Cardiac septum (tissue), 1 donor: ENCODE data around the gene SLC35D1. TPM values are rescaled to one million over a fixed set of nuclear protein-coding genes. Genes with fewer than 3 reads are reported as not detected.

ENCODE experiments used
- total RNA-seq: library from RNA; stranded (reverse); fragmentation: NEBNext Ultra II Directional; extraction: Animal tissue kit (Norgen Biotek cat#: 25700); gene quantifications from one replicate; pipeline ENCODE4 v1.2.1, GENCODE V29; 2021
- donor health status: DM: no; HTN: no; CAD: no.

Gene SLC35D1
- total RNA-seq, 1 donor from 2014 or later = 4.5 TPM

Other genes starting within 250 kb of the SLC35D1 start
- 10.9 TPM for gene DNAI4, start 129.3 kb downstream of the SLC35D1 start, total RNA-seq
- 27.8 TPM for gene MIER1, start 129.2 kb downstream of the SLC35D1 start, total RNA-seq
- gene C1orf141, start 80.8 kb upstream of the SLC35D1 start, total RNA-seq = not detected
- gene IL23R, start 112.3 kb upstream of the SLC35D1 start, total RNA-seq = not detected